ENCODE data around the gene PROK2.

DNA sequence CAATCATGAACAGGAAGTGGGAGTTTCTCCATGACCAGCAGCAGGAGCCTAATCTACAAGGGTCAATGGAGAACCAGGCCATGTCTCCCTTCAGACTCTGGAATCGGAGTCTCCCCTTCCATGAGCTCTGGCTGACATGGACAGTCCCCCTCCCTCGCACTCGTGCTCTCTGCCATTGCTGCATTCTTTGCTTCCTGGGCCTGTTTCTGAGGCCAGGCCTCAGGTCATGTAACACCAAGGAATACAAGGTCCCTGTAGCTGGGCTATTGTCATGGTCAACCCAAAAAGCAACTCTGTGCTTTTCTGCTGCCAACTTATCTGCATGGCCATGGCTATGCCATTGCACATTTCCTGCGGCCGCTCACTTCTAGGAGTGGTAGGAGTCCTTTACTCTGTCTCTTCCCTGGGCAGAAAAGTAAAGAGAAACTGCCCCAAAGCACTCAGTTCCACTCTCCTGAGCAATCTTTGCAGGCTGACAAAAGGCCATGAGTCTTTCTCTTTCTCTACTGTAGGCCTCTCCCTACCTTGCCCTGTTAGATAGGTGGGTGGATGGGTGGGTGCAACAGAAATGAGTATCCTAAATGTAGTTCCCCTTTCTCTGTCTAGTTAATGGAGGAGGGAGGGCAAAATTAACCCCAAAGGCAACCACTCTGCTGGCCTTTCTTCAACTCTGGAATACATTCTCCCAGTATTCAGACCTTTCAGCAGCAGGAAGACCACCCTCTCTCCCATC lies 40.8 kb upstream of the PROK2 start:
- TF ChIP-seq, protein P1, sequence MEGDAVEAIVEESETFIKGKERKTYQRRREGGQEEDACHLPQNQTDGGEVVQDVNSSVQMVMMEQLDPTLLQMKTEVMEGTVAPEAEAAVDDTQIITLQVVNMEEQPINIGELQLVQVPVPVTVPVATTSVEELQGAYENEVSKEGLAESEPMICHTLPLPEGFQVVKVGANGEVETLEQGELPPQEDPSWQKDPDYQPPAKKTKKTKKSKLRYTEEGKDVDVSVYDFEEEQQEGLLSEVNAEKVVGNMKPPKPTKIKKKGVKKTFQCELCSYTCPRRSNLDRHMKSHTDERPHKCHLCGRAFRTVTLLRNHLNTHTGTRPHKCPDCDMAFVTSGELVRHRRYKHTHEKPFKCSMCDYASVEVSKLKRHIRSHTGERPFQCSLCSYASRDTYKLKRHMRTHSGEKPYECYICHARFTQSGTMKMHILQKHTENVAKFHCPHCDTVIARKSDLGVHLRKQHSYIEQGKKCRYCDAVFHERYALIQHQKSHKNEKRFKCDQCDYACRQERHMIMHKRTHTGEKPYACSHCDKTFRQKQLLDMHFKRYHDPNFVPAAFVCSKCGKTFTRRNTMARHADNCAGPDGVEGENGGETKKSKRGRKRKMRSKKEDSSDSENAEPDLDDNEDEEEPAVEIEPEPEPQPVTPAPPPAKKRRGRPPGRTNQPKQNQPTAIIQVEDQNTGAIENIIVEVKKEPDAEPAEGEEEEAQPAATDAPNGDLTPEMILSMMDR (IDR thresholded peaks at IDR 0.05; ENCODE audit: low read depth, low read length, missing input control): no peak
- no peak for TF ChIP-seq RAD21 (IDR thresholded peaks at IDR 0.05)
- TF ChIP-seq, protein P2, sequence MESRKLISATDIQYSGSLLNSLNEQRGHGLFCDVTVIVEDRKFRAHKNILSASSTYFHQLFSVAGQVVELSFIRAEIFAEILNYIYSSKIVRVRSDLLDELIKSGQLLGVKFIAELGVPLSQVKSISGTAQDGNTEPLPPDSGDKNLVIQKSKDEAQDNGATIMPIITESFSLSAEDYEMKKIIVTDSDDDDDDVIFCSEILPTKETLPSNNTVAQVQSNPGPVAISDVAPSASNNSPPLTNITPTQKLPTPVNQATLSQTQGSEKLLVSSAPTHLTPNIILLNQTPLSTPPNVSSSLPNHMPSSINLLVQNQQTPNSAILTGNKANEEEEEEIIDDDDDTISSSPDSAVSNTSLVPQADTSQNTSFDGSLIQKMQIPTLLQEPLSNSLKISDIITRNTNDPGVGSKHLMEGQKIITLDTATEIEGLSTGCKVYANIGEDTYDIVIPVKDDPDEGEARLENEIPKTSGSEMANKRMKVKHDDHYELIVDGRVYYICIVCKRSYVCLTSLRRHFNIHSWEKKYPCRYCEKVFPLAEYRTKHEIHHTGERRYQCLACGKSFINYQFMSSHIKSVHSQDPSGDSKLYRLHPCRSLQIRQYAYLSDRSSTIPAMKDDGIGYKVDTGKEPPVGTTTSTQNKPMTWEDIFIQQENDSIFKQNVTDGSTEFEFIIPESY (IDR thresholded peaks at IDR 0.05): no peak
- no peak for TF ChIP-seq JUND (IDR thresholded peaks at IDR 0.05)
- TF ChIP-seq HNF4A (conservative IDR thresholded peaks at IDR 0.05): no peak
- TF ChIP-seq, protein P3, sequence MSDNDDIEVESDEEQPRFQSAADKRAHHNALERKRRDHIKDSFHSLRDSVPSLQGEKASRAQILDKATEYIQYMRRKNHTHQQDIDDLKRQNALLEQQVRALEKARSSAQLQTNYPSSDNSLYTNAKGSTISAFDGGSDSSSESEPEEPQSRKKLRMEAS (IDR thresholded peaks at IDR 0.05): no peak
